Middle frontal gyrus (tissue), 1 donor: ENCODE measurements around the gene KLHDC4.

Experiments
- DNase-seq: peaks from one replicate; pipeline ENCODE4 v3.0.0-alpha.2; 2015; ENCODE audit warnings: low spot score; ENCODE audit errors: extremely low spot score

Gene KLHDC4

DNA sequence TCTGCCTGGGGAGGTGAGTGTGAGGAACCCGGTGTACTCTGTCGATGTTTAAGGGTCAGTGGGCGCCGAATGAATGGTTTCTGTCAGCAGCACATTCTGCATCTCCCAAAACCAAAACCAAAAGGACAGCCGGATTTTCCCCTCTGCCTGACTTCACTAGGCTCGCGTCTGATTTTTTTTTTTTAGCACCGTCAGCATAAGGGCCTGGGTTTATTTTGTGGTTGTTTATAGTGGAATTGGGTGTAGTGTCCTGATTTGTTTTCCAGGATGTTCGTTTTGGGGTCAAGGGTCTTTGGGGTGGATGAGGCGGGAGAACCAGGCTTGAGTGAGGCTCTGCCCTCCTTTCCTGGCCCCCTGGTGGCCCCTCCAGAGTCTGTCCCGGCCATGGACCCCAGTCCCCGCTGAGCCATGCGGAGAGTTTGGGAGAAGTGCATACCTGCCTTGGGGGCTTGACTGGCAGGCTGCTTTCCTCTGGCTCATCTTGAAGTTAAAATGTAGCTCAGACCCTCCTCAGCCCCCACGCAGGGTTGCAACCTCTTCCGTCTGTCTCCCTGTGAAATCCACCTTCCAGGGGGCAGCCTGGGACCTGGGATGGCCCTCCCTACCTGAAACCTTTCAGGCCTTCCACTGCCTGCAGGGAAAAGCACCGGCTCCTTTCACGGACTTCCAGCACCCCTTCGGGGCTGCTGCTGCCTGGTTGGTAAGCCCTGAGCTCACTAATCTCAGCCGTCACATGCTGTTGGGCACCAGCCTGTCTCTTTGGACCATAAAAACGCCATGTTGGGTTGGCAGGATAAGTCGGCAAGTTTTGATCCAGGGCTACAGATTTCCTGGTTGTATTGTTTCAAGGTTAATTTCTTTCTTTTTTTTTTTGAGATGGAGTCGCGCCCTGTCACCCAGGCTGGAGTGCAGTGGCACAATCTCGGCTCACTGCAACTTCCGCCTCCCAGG, 103.3 kb downstream of the KLHDC4 start:
- no peak for DNase-seq

DNA sequence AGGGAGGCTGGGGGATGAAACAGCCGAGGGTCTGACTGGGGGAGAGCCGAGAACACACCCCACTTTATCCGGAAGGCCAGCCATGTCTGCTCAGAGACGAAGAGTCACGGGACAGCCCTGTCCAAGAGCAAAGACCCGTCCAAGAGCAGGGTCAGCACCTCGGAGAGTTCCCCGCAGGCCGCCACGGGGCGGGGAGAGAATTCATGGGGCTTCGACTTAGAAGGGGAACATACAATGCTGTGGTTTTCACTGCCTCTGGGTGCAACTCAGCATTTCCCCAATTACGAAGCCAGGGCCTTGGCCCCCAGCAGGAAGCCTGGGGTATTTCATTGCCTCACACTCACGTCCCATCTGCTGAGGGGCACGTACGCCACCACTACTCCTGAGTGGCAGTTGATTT, 104.2 kb downstream of the KLHDC4 start:
- DNase-seq: no peak

DNA sequence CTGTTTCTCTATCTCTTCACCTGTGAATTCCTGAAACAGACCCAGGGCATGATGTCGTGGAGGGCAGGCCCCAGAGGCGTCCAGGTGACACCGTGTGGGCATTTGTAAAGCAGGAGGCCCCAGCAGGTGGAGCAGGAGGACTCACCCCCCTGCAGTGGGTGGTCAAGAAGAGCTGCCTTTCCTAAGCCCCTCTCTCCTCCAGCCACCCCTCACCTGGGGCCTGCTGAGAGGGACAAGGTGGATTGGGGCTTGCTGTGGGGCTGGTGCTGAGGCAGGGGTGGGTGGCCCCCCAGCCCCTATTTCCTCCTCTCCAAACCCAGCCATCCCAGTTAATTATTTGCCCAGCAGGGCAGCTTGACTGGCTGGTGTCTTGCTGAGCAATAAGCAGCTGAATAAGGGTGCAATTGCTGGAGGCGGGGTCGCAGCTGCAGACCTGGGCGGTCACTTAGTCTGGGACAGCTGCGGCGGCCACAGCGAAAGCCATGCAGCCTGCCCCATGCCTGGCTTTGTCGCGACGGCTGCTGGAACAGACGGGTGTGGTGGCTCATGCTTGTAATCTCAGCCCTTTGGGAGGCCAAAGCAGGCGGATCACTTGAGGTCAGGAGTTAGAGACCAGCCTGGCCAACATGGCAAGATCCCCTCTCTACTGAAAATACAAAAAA, 107.1 kb downstream of the KLHDC4 start:
- no peak for DNase-seq
